ENCODE data around the gene SYT15.
"Not testable (repeated sequence)": the region's sequence is repeated elsewhere in the genome, so short reads cannot be mapped to it uniquely, and the experiment has no call there.

SYT15 gene

DNA sequence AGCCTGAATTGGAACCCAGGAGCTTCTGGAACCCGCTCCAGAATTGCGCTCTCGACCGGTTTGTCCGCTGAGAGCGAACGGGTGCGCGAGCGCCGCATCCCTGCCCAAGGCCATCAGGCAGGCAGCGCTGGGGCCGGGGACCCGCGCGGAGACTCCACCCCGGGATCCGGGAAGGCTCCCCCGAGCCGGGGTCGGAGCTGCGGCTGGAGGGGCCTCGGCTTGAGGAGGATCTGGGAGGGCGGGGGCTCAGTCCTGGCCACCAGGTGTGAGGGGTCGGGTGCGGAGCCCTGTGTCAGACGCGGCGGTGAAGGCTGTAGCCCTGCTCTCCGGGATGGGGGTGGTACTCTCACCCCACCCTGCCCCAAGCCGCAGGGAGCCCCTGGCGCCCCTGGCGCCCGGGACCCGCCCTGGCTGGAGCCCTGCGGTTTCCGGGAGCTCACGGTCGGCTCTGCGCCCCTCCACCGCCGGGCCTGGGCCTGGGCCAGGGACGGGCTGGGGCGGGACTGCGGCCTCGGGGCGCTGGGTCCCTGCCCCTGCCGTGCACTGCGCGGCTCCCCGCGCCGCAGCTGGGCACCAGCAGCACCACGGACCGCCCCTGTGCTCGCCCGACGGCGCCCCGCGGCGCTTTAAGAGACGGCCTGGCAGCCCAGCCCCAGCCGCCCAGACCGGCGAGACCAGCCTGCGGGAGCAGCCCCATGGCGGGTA, at the start of gene SYT15:
Gene SYT15, plus strand, starts transcription at position 655 of the 705 bp plus-strand sequence. Its CDS starts 41 bp downstream, at position 696.
- DNase-seq (ENCODE audit: low read depth), result not testable (repeated sequence)

GRCh38 chr10:46529742-46530141, 49.2 kb upstream of the SYT15 start:
- DNase-seq (ENCODE audit: low read depth), result not testable (repeated sequence)

DNA sequence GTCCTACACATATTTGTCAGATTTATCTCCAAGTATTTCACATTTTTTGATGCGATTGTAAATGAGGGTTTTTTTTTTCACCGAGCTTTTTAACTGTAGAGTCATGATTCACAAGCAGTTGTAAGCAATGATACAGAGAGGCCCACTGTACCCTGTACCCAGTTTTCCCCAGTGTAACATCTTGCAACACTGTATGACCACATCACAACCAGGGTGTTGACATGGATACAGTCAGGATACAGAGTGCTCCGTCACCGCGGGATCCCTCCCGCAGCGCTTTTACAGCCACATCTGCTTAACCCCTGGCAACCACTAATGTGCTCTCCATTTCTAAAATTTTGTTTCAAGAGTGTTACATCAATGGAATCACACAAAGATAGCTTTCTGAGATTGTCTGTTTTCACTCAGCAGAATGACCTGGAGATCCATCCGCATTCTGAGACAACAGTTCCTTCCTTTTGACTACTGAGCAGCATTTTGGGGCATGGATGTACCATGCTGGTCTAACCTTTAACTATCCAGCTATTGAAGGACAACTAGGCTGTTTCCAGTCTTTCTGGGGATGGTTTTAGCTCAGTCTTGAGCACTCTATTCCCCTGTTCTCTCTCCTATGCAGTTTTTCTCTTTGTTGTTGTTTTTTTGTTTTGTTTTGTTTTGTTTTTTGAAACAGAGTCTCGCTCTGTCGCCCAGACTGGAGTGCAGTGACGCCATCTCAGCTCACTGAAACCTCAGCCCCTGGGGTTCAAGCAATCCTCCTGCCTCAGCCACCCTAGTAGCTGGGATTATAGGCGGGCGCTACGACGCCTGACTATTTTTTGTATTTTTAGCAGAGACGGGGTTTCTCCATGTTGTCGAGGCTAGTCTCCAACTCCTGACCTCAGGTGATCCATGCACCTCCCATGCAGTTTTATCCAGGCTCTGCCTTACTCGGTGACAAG, 48.4 kb upstream of the SYT15 start:
- no peak for DNase-seq (ENCODE audit: low read depth)

DNA sequence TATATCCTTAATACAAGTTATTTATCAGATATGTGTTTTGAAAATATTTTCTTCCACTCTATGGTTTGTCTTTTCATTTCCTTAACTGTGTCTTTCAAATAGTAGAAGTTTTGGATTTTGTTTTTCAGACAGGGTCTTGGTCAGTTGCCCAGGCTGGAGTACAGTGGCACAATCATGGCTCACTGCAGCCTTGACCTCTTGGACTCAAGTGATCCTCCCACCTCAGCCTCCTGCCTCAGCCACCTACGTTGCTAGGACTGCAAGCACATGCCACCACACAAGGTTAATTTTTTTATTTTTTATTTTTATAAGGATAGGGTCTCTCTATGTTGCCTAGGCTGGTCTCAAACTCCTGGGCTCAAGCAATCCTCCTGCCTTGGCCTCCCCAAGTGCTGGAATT, 46.7 kb upstream of the SYT15 start:
- not testable (repeated sequence) for DNase-seq (ENCODE audit: low read depth)

DNA sequence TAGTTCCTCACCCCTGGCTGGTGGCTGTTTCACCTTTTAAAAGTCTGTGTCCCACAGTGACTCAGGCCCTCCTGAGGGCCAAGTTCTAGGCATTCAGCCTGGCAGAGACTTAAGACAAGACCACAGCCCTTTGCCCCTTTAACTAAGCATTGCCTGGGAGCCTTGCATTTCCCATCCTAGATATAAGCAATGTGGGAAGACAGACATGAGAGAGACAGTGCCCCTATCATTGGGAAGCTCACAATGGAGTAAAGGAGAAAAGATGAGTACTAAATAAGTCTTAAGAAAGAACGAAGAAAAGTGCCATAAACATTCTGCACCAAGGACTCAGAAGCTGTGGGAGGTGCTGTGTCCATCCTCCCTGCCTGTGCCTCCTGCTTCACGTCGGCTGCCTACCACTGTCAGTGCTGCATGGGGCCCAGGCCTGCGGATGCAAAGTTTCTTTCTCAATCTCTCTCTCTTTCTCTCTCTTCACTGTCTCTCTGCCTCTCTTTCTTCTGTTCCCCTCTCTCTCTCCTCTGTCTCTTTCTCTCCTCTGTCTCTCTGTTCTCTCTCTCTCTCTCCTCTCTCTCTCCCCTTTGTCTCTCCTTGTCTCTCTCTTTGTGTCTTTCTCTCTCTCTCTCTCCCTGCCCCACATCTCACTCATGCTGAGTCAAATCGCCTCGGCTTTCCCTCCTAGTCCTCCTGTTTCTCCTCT, 44.0 kb upstream of the SYT15 start:
- DNase-seq (ENCODE audit: low read depth), result no peak

GRCh38 chr10:46536171-46536570, 42.8 kb upstream of the SYT15 start:
- DNase-seq (ENCODE audit: low read depth), result no peak

GRCh38 chr10:46536781-46537180, 42.1 kb upstream of the SYT15 start:
- DNase-seq (ENCODE audit: low read depth), result no peak

GRCh38 chr10:46537309-46537708, 41.6 kb upstream of the SYT15 start:
- DNase-seq (ENCODE audit: low read depth), result no peak

DNA sequence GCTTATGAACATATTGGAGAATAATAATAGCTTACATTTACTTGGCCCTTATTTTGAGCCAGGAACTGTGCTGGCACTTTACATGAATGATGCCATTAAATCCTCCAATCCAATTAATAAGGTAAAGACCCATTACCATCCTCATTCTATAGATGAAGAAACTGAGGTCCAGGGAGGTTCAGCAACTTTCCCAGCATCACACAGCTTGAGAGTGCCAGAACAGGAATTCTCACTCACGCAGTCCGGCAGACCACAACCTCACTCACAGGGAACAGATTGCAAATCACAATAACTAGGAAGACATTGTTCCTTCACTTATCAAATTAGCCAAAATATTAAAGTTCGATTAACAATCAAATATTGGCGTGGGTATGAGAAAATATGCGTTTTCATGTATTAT, 40.8 kb upstream of the SYT15 start:
- no peak for DNase-seq (ENCODE audit: low read depth)

DNA sequence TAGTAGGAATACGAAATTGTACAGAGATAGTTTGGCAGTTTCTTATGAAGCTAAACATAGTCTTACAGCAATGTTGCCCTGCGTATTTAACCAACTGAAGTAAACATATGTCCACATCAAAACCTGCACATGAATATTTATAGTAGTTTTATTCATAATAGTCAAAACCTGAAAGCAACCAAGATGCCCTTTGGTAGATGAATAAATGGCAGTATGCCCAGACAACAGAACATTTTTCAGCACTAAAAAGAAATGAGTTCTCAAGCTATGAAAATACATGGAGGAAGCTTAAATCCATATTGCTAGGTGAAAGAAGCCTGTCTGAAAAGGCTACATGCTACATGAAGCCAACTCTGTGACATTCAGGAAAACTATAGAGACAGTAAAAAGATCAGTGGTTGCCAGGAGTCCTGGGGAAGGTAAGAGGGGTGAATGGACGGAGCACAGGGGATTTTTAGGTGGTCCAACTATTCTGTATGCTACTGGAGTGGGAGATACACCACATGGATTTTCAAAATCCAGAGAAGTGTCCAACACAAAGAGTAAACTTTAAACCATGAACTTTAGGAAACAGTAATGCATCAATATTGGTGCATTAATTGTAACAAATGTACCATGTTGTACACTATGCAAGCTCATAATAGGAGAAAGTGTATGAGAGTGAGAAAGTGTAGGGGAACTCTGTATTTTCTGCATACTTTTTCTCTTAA, 40.1 kb upstream of the SYT15 start:
- DNase-seq (ENCODE audit: low read depth), result no peak

DNA sequence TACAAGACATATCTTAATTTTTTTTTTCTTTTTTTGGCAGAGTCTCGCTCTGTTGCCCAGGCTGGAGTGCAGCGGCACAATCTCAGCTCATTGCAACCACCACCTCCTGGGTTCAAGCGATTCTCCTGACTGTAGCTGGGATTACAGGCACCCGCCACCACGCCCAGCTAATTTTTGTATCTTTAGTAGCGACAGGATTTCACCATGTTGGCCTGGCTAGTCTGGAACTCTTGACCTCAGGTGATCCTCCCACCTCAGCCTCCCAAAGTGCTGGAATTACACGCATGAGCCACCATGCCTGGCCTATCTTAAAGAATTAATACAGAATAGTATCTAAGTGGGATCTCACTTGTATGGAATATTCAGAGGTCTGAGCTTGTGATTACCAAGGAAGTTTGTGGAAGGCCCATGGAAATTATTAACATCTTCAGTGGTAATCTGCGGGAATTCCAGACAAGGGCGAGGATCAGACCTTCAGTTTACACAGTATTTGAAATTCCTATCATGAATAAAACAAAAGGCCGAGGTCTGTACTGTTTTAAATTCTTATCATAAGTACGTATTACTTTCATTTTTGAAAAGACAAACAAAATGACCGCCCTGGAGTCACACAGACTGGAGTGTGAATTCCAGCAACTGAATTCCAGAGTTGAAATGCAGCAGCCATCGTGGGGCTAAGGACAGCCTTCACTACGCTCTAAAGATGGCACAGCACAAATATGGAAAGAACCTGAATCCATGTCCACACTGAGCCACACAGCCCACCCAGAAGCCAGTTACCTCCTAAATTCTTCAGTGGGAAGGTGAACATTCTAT, 39.1 kb upstream of the SYT15 start:
- DNase-seq (ENCODE audit: low read depth), result no peak

DNA sequence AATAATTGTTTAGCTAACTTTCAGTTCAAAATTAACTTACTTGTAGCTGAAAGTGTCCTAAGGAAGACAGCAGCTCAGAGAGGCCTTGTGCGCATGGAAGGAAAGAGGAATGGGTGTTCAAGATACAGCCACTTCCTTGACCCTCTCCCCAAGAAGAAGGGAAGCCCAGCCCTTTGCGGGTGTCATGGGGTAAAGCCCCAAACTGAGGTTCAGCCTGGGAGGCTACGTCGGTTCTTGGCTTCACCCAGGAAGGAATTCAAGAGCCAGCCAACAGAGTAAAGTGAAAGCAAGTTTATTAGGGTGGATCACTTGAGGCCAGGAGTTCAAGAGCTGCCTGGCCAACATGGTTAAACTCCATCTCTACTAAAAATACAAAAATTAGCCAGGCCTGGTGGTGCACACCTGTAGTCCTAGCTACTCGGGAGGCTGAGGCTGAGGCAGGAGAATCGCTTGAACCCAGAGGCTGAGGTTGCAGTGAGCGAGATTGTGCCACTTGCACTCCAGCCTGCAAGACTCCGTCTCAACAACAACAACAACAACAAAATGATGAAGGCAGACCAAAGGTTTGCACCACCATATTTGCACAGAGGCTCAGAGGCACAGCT, 38.4 kb upstream of the SYT15 start:
- no peak for DNase-seq (ENCODE audit: low read depth)

GRCh38 chr10:46541017-46541661, 37.8 kb upstream of the SYT15 start:
- no peak for DNase-seq (ENCODE audit: low read depth)

- DNase-seq (ENCODE audit: low read depth), result no peak
These were observed 37.0 kb upstream of the SYT15 start for GRCh38 chr10:46541735-46542566.

GRCh38 chr10:46542567-46543465, 36.1 kb upstream of the SYT15 start:
- DNase-seq (ENCODE audit: low read depth), result no peak

- DNase-seq (ENCODE audit: low read depth), result no peak
These were observed 35.2 kb upstream of the SYT15 start for GRCh38 chr10:46543466-46544377.
